ENCODE data around the gene SYNDIG1.

- TF ChIP-seq EZH2 (IDR thresholded peaks at IDR 0.05; ENCODE audit: low read length, unreplicated experiment) (no peak), CTCF (conservative IDR thresholded peaks at IDR 0.05; ENCODE audit: low read depth, low read length) (no peak)
These were observed 26.5 kb upstream of the SYNDIG1 start for GRCh38 chr20:24442909-24443308.

Measured in PC-3 (cell line).